Mesenchymal stem cell (in vitro differentiated cells and primary cell): ENCODE data around the gene CTNNA1.

Experiments
- DNase-seq: peaks from one replicate; pipeline ENCODE4 v3.0.0-alpha.2; 2013
- H2AFZ ChIP-seq: one replicate; pipeline ENCODE4 v1.6.1; 2013; ENCODE audit warnings: low read depth, mild to moderate bottlenecking, control low read depth, inconsistent platforms, low read length, moderate library complexity
- H2AK5ac ChIP-seq: 2 replicates; pipeline ENCODE4 v1.6.1; 2013; ENCODE audit warnings: low read length, moderate library complexity, mild to moderate bottlenecking, inconsistent platforms; ENCODE audit not compliant: severe bottlenecking
- H2BK120ac ChIP-seq: one replicate; pipeline ENCODE4 v1.6.1; 2013; ENCODE audit warnings: low read depth, mild to moderate bottlenecking, inconsistent platforms, low read length, moderate library complexity
- H2BK12ac ChIP-seq, 2 experiments: one replicate each; pipeline ENCODE4 v1.6.1; 2013; ENCODE audit warnings: inconsistent platforms in 2 of 2, low read length in 2 of 2, mild to moderate bottlenecking in 2 of 2, moderate library complexity in 2 of 2, control low read depth in 1 of 2
- H2BK15ac ChIP-seq: one replicate; pipeline ENCODE4 v1.6.1; 2013; ENCODE audit warnings: mild to moderate bottlenecking, low read depth, inconsistent platforms; ENCODE audit not compliant: poor library complexity, severe bottlenecking
- H2BK5ac ChIP-seq: 2 replicates; pipeline ENCODE4 v1.6.1; 2013; ENCODE audit warnings: low read depth, mild to moderate bottlenecking, low read length, control low read depth, inconsistent platforms; ENCODE audit not compliant: poor library complexity, severe bottlenecking
- H3K14ac ChIP-seq, 2 experiments: one replicate each; pipeline ENCODE4 v1.6.1; 2013; ENCODE audit warnings: inconsistent platforms in 2 of 2, low read length in 2 of 2, control low read depth in 1 of 2, mild to moderate bottlenecking in 1 of 2, moderate library complexity in 1 of 2
- H3K18ac ChIP-seq, 2 experiments: one replicate each; pipeline ENCODE4 v1.6.1; 2013; ENCODE audit warnings: inconsistent platforms in 2 of 2, low read length in 2 of 2, control low read depth in 1 of 2, low read depth in 1 of 2, mild to moderate bottlenecking in 1 of 2
- H3K23ac ChIP-seq, 2 experiments: one replicate each; pipeline ENCODE4 v1.6.1; 2013; ENCODE audit warnings: inconsistent platforms in 2 of 2, low read length in 2 of 2, mild to moderate bottlenecking in 2 of 2, moderate library complexity in 2 of 2, control low read depth in 1 of 2
- H3K27ac ChIP-seq: 2 replicates; pipeline ENCODE4 v1.5.1; 2013; ENCODE audit warnings: mild to moderate bottlenecking, moderate library complexity, low read length, control low read depth, inconsistent platforms; ENCODE audit not compliant: poor library complexity, severe bottlenecking
- H3K27me3 ChIP-seq, 2 experiments: 2 replicates each; pipeline versions ENCODE4 v1.6.1 to v1.7.0; 2013; ENCODE audit warnings: low read length in 2 of 2, mild to moderate bottlenecking in 2 of 2, moderate library complexity in 2 of 2, control low read depth in 1 of 2, inconsistent platforms in 1 of 2; ENCODE audit not compliant: control insufficient read depth in 1 of 2, insufficient read depth in 1 of 2
- H3K36me3 ChIP-seq, 2 experiments: 2 replicates each; pipeline versions ENCODE4 v1.6.1 to v1.7.0; 2013; ENCODE audit warnings: low read length in 2 of 2, control low read depth in 1 of 2, inconsistent platforms in 1 of 2, low read depth in 1 of 2, mild to moderate bottlenecking in 1 of 2; ENCODE audit not compliant: insufficient read depth in 2 of 2, control insufficient read depth in 1 of 2
- H3K4ac ChIP-seq, 2 experiments: one replicate each; pipeline ENCODE4 v1.6.1; 2013; ENCODE audit warnings: inconsistent platforms in 2 of 2, low read length in 2 of 2, mild to moderate bottlenecking in 2 of 2, moderate library complexity in 2 of 2, control low read depth in 1 of 2, low read depth in 1 of 2
- H3K4me1 ChIP-seq: 2 replicates; pipeline ENCODE4 v1.6.1; 2013; ENCODE audit warnings: low read depth, low read length, control low read depth; ENCODE audit not compliant: control insufficient read depth, insufficient read depth
- H3K4me2 ChIP-seq: 2 replicates; pipeline ENCODE4 v1.6.1; 2013; ENCODE audit warnings: low read length, mild to moderate bottlenecking, inconsistent platforms; ENCODE audit not compliant: poor library complexity, severe bottlenecking
- H3K4me3 ChIP-seq, 2 experiments: 2 replicates each; pipeline versions ENCODE4 v1.5.1 to v1.7.0; 2013; ENCODE audit warnings: low read length in 2 of 2, mild to moderate bottlenecking in 2 of 2, control low read depth in 1 of 2, low read depth in 1 of 2; ENCODE audit not compliant: insufficient read depth in 1 of 2
- H3K79me1 ChIP-seq: replicated peaks from 2 replicates; pipeline ENCODE4 v1.6.1; 2013; ENCODE audit warnings: mild to moderate bottlenecking, control low read depth, low read length, inconsistent platforms; ENCODE audit not compliant: poor library complexity, severe bottlenecking
- H3K9ac ChIP-seq: 2 replicates; pipeline ENCODE4 v1.7.0; 2013; ENCODE audit warnings: mild to moderate bottlenecking, low read length, moderate library complexity
- H3K9me3 ChIP-seq: 2 replicates; pipeline ENCODE4 v1.7.0; 2013; ENCODE audit warnings: mild to moderate bottlenecking, low read length; ENCODE audit not compliant: control insufficient read depth
- H4K8ac ChIP-seq: one replicate; pipeline ENCODE4 v1.6.1; 2013; ENCODE audit warnings: inconsistent platforms, mild to moderate bottlenecking, low read length, moderate library complexity
- H4K91ac ChIP-seq: one replicate; pipeline ENCODE4 v1.6.1; 2013; ENCODE audit warnings: mild to moderate bottlenecking, low read length, inconsistent platforms
- WGBS: methylation state at CpG from one replicate; pipeline ENCODE4 v1.1.7; 2013; ENCODE audit warnings: mixed read lengths; 5-methylcytosine and 5-hydroxymethylcytosine counted together

CTNNA1 gene

GRCh38 chr5:138736293-138736692 is 16.9 kb upstream of the CTNNA1 start:
- H3K14ac ChIP-seq, result no peak overlapping the region
- H3K27me3 ChIP-seq, result no peaks in the 10 kb centered on the region
- H2BK120ac ChIP-seq, result no peak overlapping the region
- no peak overlapping the region for H3K23ac ChIP-seq
- H4K91ac ChIP-seq, result no peak overlapping the region
- no peak overlapping the region for H3K18ac ChIP-seq
- H3K4me3 ChIP-seq, result no peak overlapping the region
- no peak overlapping the region for H2BK15ac ChIP-seq
- no peaks in the 10 kb centered on the region for H3K9me3 ChIP-seq
- H3K36me3 ChIP-seq, result no peaks in the 10 kb centered on the region
- H3K9ac ChIP-seq, result no peak overlapping the region
- WGBS, result 95% methylated on average over 4 of the region's 5 CpGs
- no peak overlapping the region for H2AK5ac ChIP-seq
- no peaks in the 10 kb centered on the region for H3K79me1 ChIP-seq
- no peak overlapping the region for H2BK12ac ChIP-seq
- no peak overlapping the region for H4K8ac ChIP-seq
- H2AFZ ChIP-seq, result no peak overlapping the region
- no peak for DNase-seq
- H3K4ac ChIP-seq, result no peak overlapping the region
- no peak overlapping the region for H2BK5ac ChIP-seq
- H3K4me2 ChIP-seq, result no peak overlapping the region
- H3K27ac ChIP-seq, result no peak overlapping the region
- no peaks in the 10 kb centered on the region for H3K4me1 ChIP-seq

GRCh38 chr5:138737494-138738265 is 15.5 kb upstream of the CTNNA1 start:
- Histone ChIP-seq H2BK5ac (no peak overlapping the region), H3K9ac (no peak overlapping the region), H2AK5ac (no peak overlapping the region), H3K14ac (no peak overlapping the region), H2BK12ac (no peak overlapping the region), H4K91ac (no peak overlapping the region), H3K4ac (no peak overlapping the region), H2BK120ac (no peak overlapping the region), H2BK15ac (no peak overlapping the region), H3K79me1 (no peaks in the 10 kb centered on the region), H3K23ac (no peak overlapping the region), H3K27ac (no peak overlapping the region), H2AFZ (no peak overlapping the region), H3K4me2 (no peak overlapping the region), H3K4me1 (no peaks in the 10 kb centered on the region), H3K9me3 (no peaks in the 10 kb centered on the region), H4K8ac (no peak overlapping the region), H3K18ac (no peak overlapping the region), H3K4me3 (no peak overlapping the region), H3K36me3 (no peaks in the 10 kb centered on the region), H3K27me3 (no peaks in the 10 kb centered on the region)
- DNase-seq, result no peak
- WGBS, result 92% methylated on average over 2 of the region's 2 CpGs

- H2AK5ac ChIP-seq, result no peak overlapping the region
- H2BK15ac ChIP-seq, result no peak overlapping the region
- no peaks in the 10 kb centered on the region for H3K9me3 ChIP-seq
- no peaks in the 10 kb centered on the region for H3K36me3 ChIP-seq
- H4K8ac ChIP-seq, result no peak overlapping the region
- no peak overlapping the region for H2AFZ ChIP-seq
- H2BK12ac ChIP-seq, result no peak overlapping the region
- no peaks in the 10 kb centered on the region for H3K27me3 ChIP-seq
- H3K79me1 ChIP-seq, result no peaks in the 10 kb centered on the region
- no peak overlapping the region for H3K14ac ChIP-seq
- H2BK120ac ChIP-seq, result no peak overlapping the region
- no peak for DNase-seq
- no peak overlapping the region for H3K4me2 ChIP-seq
- no peak overlapping the region for H3K18ac ChIP-seq
- H4K91ac ChIP-seq, result no peak overlapping the region
- H3K4ac ChIP-seq, result no peak overlapping the region
- 89% methylated on average over 2 of the region's 4 CpGs for WGBS
- H3K9ac ChIP-seq, result no peak overlapping the region
- H3K4me3 ChIP-seq, result no peak overlapping the region
- H2BK5ac ChIP-seq, result no peak overlapping the region
- H3K4me1 ChIP-seq, result no peaks in the 10 kb centered on the region
- no peak overlapping the region for H3K23ac ChIP-seq
- H3K27ac ChIP-seq, result no peak overlapping the region
Measured at GRCh38 chr5:138738399-138738798, 14.8 kb upstream of the CTNNA1 start.

- no peaks in the 10 kb centered on the region for H3K79me1 ChIP-seq
- H2AK5ac ChIP-seq, result no peak overlapping the region
- H4K8ac ChIP-seq, result no peak overlapping the region
- H3K4me3 ChIP-seq, result no peak overlapping the region
- H3K4me2 ChIP-seq, result no peak overlapping the region
- no peaks in the 10 kb centered on the region for H3K36me3 ChIP-seq
- H3K27me3 ChIP-seq, result no peaks in the 10 kb centered on the region
- H3K27ac ChIP-seq, result no peak overlapping the region
- no peak overlapping the region for H3K18ac ChIP-seq
- DNase-seq, result no peak
- H3K4me1 ChIP-seq, result peaks cover 2% of the 10 kb centered on the region
- H3K14ac ChIP-seq, result no peak overlapping the region
- no peak overlapping the region for H3K23ac ChIP-seq
- H3K4ac ChIP-seq, result no peak overlapping the region
- no peak overlapping the region for H2BK120ac ChIP-seq
- H3K9ac ChIP-seq, result no peak overlapping the region
- no peak overlapping the region for H4K91ac ChIP-seq
- H2AFZ ChIP-seq, result no peak overlapping the region
- 100% methylated on average over 1 of the region's 1 CpG for WGBS
- H2BK5ac ChIP-seq, result no peak overlapping the region
- H2BK15ac ChIP-seq, result no peak overlapping the region
- H3K9me3 ChIP-seq, result no peaks in the 10 kb centered on the region
- H2BK12ac ChIP-seq, result no peak overlapping the region
Measured at GRCh38 chr5:138739938-138740337, 13.3 kb upstream of the CTNNA1 start.
